DMS153 (cell line): ENCODE results near the gene TSPAN11.

ENCODE experiments used
- DNase-seq: peaks from one replicate; lab custom pipeline; 2025; lab: John Stamatoyannopoulos, UW

Gene TSPAN11

GRCh38 chr12:30959778-30960177 is 33.2 kb downstream of the TSPAN11 start:
- DNase-seq = no peak

- DNase-seq = no peak
Observed at GRCh38 chr12:30961030-30961429, 34.5 kb downstream of the TSPAN11 start.

GRCh38 chr12:30962047-30962446 is 35.5 kb downstream of the TSPAN11 start:
- no peak for DNase-seq

DNA sequence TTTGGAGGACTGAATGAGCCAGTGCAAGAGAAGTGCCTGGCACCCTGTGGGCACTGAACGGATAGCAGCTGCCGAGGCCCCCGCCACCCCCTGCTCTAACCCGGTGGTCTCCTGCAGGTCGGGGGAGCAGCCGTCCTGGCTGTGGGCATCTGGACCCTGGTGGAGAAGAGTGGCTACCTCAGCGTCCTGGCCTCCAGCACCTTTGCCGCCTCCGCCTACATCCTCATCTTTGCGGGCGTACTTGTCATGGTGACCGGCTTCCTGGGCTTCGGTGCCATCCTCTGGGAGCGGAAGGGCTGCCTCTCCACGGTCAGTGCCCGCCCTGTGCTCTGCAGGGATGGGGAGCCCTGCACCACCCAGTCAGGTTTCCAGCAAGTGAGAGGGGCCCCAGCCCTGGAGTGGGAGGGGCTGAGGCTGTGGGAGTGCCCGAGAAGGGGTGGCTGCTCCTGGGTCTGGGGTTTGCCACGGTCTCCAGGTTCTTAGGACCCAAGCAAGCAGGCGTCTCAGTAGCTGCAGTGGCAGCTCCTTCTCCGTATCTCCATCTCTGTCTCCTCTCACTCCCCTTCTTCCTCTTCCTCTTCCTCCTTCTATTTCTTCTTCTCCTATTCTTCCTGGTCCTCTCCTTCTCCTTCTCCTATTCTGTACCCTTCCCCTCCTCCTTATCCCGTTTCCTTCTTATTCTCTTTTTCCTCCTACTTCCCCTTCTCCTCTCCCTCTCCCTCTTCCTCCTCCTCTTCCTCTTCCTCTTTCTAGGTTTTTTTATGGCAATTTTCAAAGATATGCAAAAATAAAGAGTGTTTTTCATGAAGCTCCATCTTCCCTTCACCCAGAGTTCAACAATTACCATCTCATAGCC is 37.4 kb downstream of the TSPAN11 start:
- DNase-seq = no peak

DNA sequence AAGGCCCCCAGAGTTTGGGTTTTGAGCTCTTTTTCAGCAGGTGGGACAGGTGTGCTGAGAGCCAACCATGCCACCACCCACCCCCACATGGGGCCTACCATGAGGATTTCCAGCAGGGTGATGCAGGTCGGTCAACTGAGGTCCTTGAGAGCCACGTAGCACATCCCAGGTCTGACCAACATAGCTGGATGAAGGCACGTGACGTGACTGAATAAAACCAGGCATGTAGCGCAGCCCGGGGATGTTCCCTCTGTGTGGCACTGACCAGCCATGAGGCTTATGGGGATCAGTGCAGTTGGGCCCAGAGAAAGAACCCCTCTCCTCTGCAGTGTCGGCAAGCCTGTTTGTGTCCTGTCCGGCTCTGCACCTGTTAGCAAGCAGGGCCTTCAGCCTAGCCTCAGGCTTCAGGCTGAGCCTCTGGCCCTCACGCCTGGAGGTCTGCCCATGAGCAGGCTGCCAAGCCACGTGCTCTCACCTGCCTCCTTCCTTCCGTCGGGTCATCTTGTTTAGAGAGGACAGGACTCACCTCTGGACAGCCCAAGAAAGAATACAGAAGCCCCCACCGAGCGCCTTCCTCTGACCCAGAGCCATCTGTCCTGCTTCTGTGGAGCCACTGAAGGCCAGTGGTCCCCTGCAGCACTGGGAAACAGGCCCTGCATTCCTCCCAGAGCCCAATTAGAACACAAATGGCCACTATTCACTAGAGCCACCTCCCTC is 38.5 kb downstream of the TSPAN11 start:
- no peak for DNase-seq

GRCh38 chr12:30965613-30965985 is 39.1 kb downstream of the TSPAN11 start:
- DNase-seq = no peak

- DNase-seq = no peak
Observed at GRCh38 chr12:30967026-30967425, 40.5 kb downstream of the TSPAN11 start.

GRCh38 chr12:30968211-30968610 is 41.7 kb downstream of the TSPAN11 start:
- DNase-seq = no peak

DNA sequence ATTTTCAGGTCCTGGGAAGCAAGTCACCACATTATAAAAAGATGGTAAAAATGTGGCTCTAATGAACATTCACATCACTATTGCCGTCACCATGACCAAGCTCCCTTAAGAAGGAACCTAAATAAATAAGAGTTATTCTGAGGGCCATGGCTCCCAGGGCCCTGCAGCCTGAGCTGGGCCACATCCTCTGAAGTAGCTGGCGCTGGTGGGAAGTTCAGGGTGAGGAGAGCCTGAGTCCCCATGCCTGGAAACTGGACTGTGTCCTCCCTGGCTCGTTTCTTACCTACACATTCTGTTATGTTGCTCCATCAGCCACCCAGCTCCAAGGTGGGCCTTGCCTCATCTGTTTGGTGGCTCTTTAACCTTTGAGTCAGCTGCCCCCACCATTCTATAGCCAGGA is 42.5 kb downstream of the TSPAN11 start:
- DNase-seq = no peak

- no peak for DNase-seq
Observed at GRCh38 chr12:30969606-30970395, 43.3 kb downstream of the TSPAN11 start.

DNA sequence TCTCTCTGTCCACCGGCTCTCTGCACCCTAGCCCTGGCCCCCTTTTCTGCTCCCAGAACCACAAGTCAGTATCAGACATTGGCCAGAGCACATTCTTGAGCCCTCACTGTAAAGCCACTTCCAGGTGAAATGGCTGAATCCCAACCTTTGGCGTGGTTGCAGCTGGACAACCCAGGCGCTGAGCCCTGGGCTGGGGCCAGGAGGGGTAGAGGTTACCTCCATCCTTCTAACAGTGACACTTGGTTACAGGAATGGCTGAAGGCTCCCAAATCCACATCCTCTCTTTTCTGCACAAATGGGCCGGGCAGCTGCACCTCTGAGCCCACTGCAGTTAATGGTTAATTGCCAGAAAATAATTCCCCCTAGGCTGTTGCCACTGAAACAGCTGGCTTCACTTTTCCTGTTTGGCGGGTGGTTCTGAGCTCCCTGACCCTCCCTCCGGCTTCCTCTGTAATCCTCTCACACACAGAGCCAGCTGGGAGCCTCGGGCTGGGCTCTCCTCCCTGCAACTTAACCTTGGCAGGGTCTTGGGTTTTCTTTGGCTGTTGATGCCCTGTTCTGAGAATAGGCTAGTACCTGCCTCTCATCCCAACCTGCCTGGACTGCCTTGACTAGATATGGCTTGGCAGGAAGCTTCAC is 44.1 kb downstream of the TSPAN11 start:
- DNase-seq = no peak

DNA sequence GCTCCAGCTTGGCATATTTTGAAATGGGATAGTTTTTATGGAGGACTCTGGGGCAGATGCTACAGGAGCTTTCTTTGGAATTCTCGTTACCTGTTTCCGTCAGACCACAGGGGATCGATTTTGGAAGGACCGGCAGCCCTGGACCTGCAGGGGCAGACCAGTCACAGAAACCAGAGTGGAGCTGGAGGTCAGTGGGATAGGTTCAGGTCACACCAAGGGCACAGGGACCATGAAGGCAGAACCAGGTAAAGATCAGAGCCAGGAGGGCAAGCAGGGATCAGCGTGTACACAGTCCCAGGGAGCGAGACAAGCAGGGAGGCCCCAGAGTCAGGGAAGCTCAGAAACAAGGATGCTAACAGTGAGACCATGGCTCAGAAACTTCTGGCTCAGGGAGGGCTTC is 45.5 kb downstream of the TSPAN11 start:
- DNase-seq = no peak

DNA sequence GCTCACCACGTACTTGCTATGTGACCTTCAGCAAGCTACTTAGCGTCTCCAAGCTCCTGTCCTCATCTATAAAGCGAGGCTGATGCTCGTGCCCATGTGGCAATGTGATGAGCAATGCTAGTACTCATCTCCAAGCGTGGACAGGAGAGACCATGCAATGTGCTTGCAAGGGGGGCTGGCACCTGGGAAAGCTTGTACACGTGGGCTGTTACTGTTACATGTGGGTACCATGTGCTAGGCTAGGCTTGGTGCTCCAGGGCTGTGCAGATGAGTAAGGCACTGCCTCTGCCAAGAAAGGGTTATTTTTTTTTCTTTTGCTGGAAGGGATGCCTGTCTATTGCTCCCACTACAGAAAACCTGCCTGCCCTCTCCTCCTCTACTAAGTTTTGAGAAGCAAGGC is 46.6 kb downstream of the TSPAN11 start:
- no peak for DNase-seq

DNA sequence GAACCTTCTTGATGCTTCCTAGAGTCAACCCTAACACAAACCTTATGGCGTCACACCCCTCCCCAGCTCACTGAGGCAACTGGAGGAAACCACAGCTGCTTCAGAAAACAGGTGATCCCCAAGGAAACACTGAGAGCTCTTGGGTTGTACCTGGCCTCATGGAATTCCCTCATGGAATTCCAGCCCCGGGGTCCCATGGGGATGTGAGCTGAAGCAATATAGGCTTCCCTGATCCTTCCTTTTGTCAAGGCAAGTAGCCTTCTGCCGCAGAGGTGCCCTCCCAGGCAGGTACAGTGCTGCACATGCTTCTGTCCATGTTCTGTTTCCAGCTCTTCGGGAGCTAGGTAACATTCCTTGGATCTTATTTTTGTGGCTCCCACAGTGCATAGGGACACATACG is 47.3 kb downstream of the TSPAN11 start:
- DNase-seq = no peak

DNA sequence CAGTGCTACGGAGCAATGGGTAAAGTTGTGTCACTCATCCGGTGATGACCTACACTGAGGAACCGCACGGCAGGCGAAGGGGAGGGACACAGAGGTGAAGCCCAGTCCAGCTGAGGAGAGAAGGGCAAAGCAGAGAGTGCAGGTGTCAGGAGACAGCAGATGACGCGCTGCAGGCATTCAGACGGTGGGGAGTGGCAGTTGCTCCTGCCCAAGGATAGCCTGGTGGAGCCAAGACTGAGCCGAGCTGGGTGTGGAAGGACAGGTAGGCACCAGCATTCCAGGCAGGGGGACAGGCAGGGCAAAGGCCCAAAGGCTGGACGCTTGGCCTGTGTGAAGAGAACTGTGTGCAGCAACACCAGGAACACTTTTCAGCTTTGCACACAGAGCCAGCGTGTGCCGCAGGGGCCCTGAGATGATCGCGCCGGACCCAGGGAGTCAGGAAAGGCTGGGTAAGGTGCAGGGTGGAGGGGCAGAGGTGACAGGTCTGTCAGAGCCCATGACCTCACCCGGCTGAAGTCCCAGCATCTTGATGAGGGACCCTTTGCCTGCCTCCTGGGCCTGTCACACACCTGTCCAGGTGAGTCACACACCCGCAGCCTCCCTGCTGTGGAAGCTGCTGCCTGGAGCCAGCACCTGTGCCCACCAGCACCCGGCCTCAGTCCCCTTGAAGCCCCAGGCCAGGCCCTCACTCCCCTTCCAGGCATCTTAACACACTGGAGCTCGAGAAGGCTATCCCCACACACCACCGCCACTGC is 48.4 kb downstream of the TSPAN11 start:
- no peak for DNase-seq

- no peak for DNase-seq
Observed at GRCh38 chr12:30975581-30975980, 49.0 kb downstream of the TSPAN11 start.

GRCh38 chr12:30976206-30976605 is 49.7 kb downstream of the TSPAN11 start:
- no peak for DNase-seq

DNA sequence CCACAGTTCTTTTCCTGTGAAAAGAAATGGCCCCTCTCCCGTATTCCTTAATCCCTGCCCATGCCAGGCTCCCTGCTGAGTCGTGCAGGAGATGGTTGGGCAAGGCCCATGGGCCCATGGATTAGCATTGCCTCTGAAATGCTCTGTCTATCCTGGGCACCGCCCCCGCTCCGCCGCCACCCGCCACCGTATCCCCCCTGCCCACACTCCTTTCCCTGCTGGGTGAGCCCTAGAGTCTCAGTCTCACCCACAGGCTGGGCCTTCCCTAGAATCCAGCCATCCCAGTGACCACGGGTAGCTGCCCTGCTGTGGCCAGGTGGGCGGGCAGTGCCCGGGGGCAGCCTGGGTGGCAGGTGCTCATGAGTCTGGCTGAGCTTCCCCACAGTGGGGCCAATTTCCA is 50.6 kb downstream of the TSPAN11 start:
- no peak for DNase-seq

- no peak for DNase-seq
Observed at GRCh38 chr12:30977537-30978349, 51.2 kb downstream of the TSPAN11 start.

DNA sequence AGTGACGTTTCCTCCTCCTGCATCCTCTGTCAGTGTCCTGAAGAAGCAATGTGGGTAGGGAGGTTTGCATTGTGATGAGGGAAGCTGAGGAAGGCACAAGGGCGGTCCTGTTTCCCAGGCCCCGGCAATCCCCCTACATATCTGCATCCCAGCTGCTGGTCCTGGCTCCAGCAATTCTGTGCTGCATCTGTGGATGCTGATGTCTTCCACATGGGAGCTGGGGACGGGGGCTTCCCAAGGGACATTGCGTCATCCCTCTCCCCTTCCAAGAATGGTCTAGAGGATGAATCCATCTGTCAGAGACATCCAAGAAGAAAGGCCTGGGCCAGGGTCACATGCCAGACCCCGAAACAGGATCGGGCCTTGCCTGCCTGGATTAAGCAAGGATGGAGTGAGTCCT is 52.1 kb downstream of the TSPAN11 start:
- DNase-seq = no peak
